Ascending aorta (tissue), 2 donors: ENCODE measurements around the gene AKAP5. TPM values are rescaled to one million over a fixed set of nuclear protein-coding genes. Genes with fewer than 3 reads are reported as not detected.

Source experiments
- DNase-seq, 2 donors: peaks; one replicate each; pipeline ENCODE4 v3.0.0-alpha.2; 2019; ENCODE audit warnings: low spot score in 2 of 2
- H3K27ac ChIP-seq, 2 donors: fragments of 200-600 bp; sonication (generic); one replicate each; pipeline ENCODE4 v1.5.1; 2016 to 2017; ENCODE audit warnings: mild to moderate bottlenecking in 1 of 2
- H3K27me3 ChIP-seq: fragments of 200-600 bp; sonication (generic); one replicate; pipeline ENCODE4 v1.5.1; 2017
- H3K36me3 ChIP-seq, 2 donors: fragments of 200-600 bp; sonication (generic); one replicate each; pipeline ENCODE4 v1.5.1; 2016
- H3K4me1 ChIP-seq, 2 donors: fragments of 200-600 bp; sonication (generic); one replicate each; pipeline ENCODE4 v1.5.1; 2016 to 2017; ENCODE audit warnings: mild to moderate bottlenecking in 1 of 2
- H3K4me3 ChIP-seq, 2 donors: fragments of 200-600 bp; sonication (generic); one replicate each; pipeline ENCODE4 v1.5.1; 2016 to 2017; ENCODE audit warnings: mild to moderate bottlenecking in 1 of 2
- H3K9me3 ChIP-seq, 2 donors: fragments of 200-600 bp; sonication (generic); one replicate each; pipeline ENCODE4 v1.5.1; 2016
- intact Hi-C: fragments of 100-400 bp; cut with DNase I; formaldehyde crosslinking; loops from one replicate; pipeline ENCODE4 v1.15.1; 2023
- total RNA-seq: library from RNA; depleted of rRNA; stranded (reverse); fragments of >200 nt; gene quantifications from one replicate; pipeline ENCODE4 v1.1.0, GENCODE V29; 2016
- TF ChIP-seq, protein P1 (sequence below), 3 experiments: fragments of 200-600 bp in 2 of 3; fragments of 450-650 bp in 1 of 3; sonication (generic) in 2 of 3; IDR thresholded peaks; one replicate each; pipeline ENCODE4 v1.5.1; 2016 to 2019; ENCODE audit warnings: antibody characterized with exemption in 3 of 3, mild to moderate bottlenecking in 1 of 3, moderate library complexity in 1 of 3

AKAP5 gene
- total RNA-seq, 1 donor from 2014 or later, result 0.11 TPM

- DNase-seq, result no peak
- intact Hi-C loops, result no loop called here
- TF ChIP-seq, protein P1, sequence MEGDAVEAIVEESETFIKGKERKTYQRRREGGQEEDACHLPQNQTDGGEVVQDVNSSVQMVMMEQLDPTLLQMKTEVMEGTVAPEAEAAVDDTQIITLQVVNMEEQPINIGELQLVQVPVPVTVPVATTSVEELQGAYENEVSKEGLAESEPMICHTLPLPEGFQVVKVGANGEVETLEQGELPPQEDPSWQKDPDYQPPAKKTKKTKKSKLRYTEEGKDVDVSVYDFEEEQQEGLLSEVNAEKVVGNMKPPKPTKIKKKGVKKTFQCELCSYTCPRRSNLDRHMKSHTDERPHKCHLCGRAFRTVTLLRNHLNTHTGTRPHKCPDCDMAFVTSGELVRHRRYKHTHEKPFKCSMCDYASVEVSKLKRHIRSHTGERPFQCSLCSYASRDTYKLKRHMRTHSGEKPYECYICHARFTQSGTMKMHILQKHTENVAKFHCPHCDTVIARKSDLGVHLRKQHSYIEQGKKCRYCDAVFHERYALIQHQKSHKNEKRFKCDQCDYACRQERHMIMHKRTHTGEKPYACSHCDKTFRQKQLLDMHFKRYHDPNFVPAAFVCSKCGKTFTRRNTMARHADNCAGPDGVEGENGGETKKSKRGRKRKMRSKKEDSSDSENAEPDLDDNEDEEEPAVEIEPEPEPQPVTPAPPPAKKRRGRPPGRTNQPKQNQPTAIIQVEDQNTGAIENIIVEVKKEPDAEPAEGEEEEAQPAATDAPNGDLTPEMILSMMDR (IDR thresholded peaks at IDR 0.05), result no peak
- no peak overlapping the region for H3K4me3 ChIP-seq
- no peaks in the 10 kb centered on the region for H3K27me3 ChIP-seq
- H3K27ac ChIP-seq, result no peak overlapping the region
- no peaks in the 10 kb centered on the region for H3K9me3 ChIP-seq
- H3K4me1 ChIP-seq, result no peaks in the 10 kb centered on the region
- peaks cover 15 to 21% of the 10 kb centered on the region in 2 donors for H3K36me3 ChIP-seq
Observed at GRCh38 chr14:64520699-64521098, 55.4 kb downstream of the AKAP5 start.

GRCh38 chr14:64522591-64523355 lies 57.5 kb downstream of the AKAP5 start:
- intact Hi-C loops, result no loop called here
- DNase-seq, result no peak
- H3K4me3 ChIP-seq, result no peak overlapping the region
- no peaks in the 10 kb centered on the region for H3K4me1 ChIP-seq
- H3K27ac ChIP-seq, result no peak overlapping the region
- H3K27me3 ChIP-seq, result no peaks in the 10 kb centered on the region
- TF ChIP-seq, protein P1 (IDR thresholded peaks at IDR 0.05), result no peak
- H3K36me3 ChIP-seq, result peaks cover 18 to 26% of the 10 kb centered on the region in 2 donors
- no peaks in the 10 kb centered on the region for H3K9me3 ChIP-seq

Other genes starting within 250 kb of the AKAP5 start
- gene ESR2, start 171.1 kb upstream of the AKAP5 start, total RNA-seq, result not detected
- gene MTHFD1, start 77.1 kb upstream of the AKAP5 start, total RNA-seq, result 7.2 TPM
- gene ZBTB25, start 38.3 kb downstream of the AKAP5 start, total RNA-seq, result 2.9 TPM
- gene ZBTB1, start 39.3 kb downstream of the AKAP5 start, total RNA-seq, result 57.0 TPM
- 22.9 TPM for gene HSPA2, start 75.2 kb downstream of the AKAP5 start, total RNA-seq
- gene PPP1R36, start 84.5 kb downstream of the AKAP5 start, total RNA-seq, result not detected
- gene PLEKHG3, start 238.9 kb downstream of the AKAP5 start, total RNA-seq, result 134 TPM